PC-3 (cell line): ENCODE measurements around the gene OR12D3.

Source experiments
- CTCF ChIP-seq: fragments of 300-600 bp; sonication (generic); conservative IDR thresholded peaks from 2 replicates; pipeline ENCODE4 v1.5.1; 2017; ENCODE audit warnings: antibody characterized with exemption, low read depth, mild to moderate bottlenecking, low read length
- EZH2 ChIP-seq: fragments of 300-600 bp; sonication (generic); IDR thresholded peaks from one replicate; pipeline ENCODE4 v1.6.1; 2017; ENCODE audit warnings: antibody characterized with exemption, mild to moderate bottlenecking, low read length; ENCODE audit not compliant: unreplicated experiment
- EZH2phosphoT487 ChIP-seq: fragments of 300-600 bp; sonication (generic); IDR thresholded peaks from 2 replicates; pipeline ENCODE4 v1.6.1; 2018; ENCODE audit warnings: mild to moderate bottlenecking, antibody characterized with exemption, low read length, borderline replicate concordance

- TF ChIP-seq CTCF: no peak
- no peak for TF ChIP-seq EZH2
- TF ChIP-seq EZH2phosphoT487: no peak
Observed at GRCh38 chr6:29332676-29333075, 42.4 kb downstream of the OR12D3 start.
